Endothelial cell of umbilical vein (primary cell): ENCODE measurements around the gene TSBP1. TPM values are rescaled to one million over a fixed set of nuclear protein-coding genes. Genes with fewer than 3 reads are reported as not detected.
"Not testable (repeated sequence)": the region's sequence is repeated elsewhere in the genome, so short reads cannot be mapped to it uniquely, and the experiment has no call there.

Experiments used
- BruUV-seq: library from RNA; stranded (reverse); fragments of 400-500 nt; replicated peaks from 2 replicates; lab custom pipeline; 2021; lab: Mats Ljungman, UMichigan
- CTCF ChIA-PET: fragments of 300-600, 350-600 bp; sonication (Branson Sonifier 250); formaldehyde crosslinking; loops from one replicate; lab custom pipeline; 2021; ENCODE audit warnings: antibody characterized with exemption, inconsistent platforms; lab: Charles Lee
- POLR2A ChIA-PET: fragments of 300-600, 350-600 bp; sonication (Branson Sonifier 250); formaldehyde crosslinking; loops from one replicate; lab custom pipeline; 2021; ENCODE audit warnings: antibody characterized with exemption, inconsistent platforms; lab: Charles Lee
- DNase-seq: peaks from one replicate; pipeline ENCODE4 v3.0.0-alpha.2; 2011; ENCODE audit warnings: low read depth, low spot score
- FAIRE-seq: peaks from 2 replicates; lab custom pipeline; 2011; peaks lifted over from hg19 to GRCh38; lab: Jason Lieb, UNC
- H2AFZ ChIP-seq: 2 replicates; pipeline ENCODE4 v1.6.0; 2012; ENCODE audit warnings: low read depth, low read length, control low read depth, inconsistent platforms
- H3K27ac ChIP-seq: 2 replicates; pipeline ENCODE4 v1.5.1; 2011; ENCODE audit warnings: low read depth, mild to moderate bottlenecking, control low read depth, low read length, moderate library complexity; ENCODE audit not compliant: insufficient read depth
- H3K27me3 ChIP-seq, 2 experiments: 2 replicates each; pipeline versions ENCODE4 v1.6.0 to v1.6.1; 2011; ENCODE audit warnings: low read length in 2 of 2, mixed read lengths in 1 of 2; ENCODE audit not compliant: control insufficient read depth in 2 of 2, insufficient read depth in 2 of 2
- H3K36me3 ChIP-seq, 2 experiments: 2 replicates in 1 of 2; 3 replicates in 1 of 2; pipeline ENCODE4 v1.5.1; 2011; ENCODE audit warnings: low read length in 2 of 2, mild to moderate bottlenecking in 1 of 2, moderate library complexity in 1 of 2; ENCODE audit not compliant: control insufficient read depth in 2 of 2, insufficient read depth in 2 of 2; ENCODE audit errors: extremely low read depth in 1 of 2
- H3K4me1 ChIP-seq: 3 replicates; pipeline ENCODE4 v1.5.1; 2011; ENCODE audit warnings: mild to moderate bottlenecking, low read length; ENCODE audit not compliant: control insufficient read depth, insufficient read depth; ENCODE audit errors: extremely low read depth
- H3K4me2 ChIP-seq: 2 replicates; pipeline ENCODE4 v1.6.1; 2011; ENCODE audit warnings: low read length, control low read depth, mixed read lengths; ENCODE audit not compliant: insufficient read depth
- H3K4me3 ChIP-seq, 3 experiments: fragments of 200-600 bp in 1 of 3; sonication (generic), shearing (Covaris generic) in 1 of 3; replicated peaks in 1 of 3; 2 replicates each; pipeline ENCODE4 v1.5.1; 2011 to 2016; ENCODE audit warnings: control low read depth in 3 of 3, low read length in 3 of 3, mild to moderate bottlenecking in 2 of 3, inconsistent platforms in 1 of 3, low read depth in 1 of 3, moderate library complexity in 1 of 3; ENCODE audit not compliant: insufficient read depth in 1 of 3
- H3K79me2 ChIP-seq: 2 replicates; pipeline ENCODE4 v1.6.0; 2012; ENCODE audit warnings: low read length, inconsistent platforms; ENCODE audit not compliant: control insufficient read depth, insufficient read depth
- H3K9ac ChIP-seq: replicated peaks from 2 replicates; pipeline ENCODE3; 2011; ENCODE audit warnings: low read length, control low read depth; ENCODE audit not compliant: insufficient read depth; ENCODE audit errors: extremely low read depth
- H3K9me1 ChIP-seq: replicated peaks from 3 replicates; pipeline ENCODE4 v1.6.0; 2011; ENCODE audit warnings: mild to moderate bottlenecking, low read length; ENCODE audit not compliant: control insufficient read depth, insufficient read depth; ENCODE audit errors: extremely low read depth
- H3K9me3 ChIP-seq: replicated peaks from 2 replicates; pipeline ENCODE4 v1.5.1; 2012; ENCODE audit warnings: low read length, inconsistent platforms; ENCODE audit not compliant: control insufficient read depth, insufficient read depth
- H4K20me1 ChIP-seq: replicated peaks from 2 replicates; pipeline ENCODE3; 2011; ENCODE audit warnings: mild to moderate bottlenecking, low read length; ENCODE audit not compliant: control insufficient read depth, insufficient read depth; ENCODE audit errors: extremely low read depth
- CTCF ChIP-seq, 2 donors: IDR thresholded peaks; 1 replicate in 1 of 2; 2 replicates in 1 of 2; pipeline ENCODE4 v1.5.1; 2011; ENCODE audit warnings: low read length in 2 of 2, mild to moderate bottlenecking in 2 of 2, moderate library complexity in 2 of 2, control low read depth in 1 of 2, inconsistent platforms in 1 of 2, low read depth in 1 of 2; ENCODE audit not compliant: insufficient read depth in 1 of 2; ENCODE audit errors: extremely low read depth in 1 of 2
- EZH2 ChIP-seq: IDR thresholded peaks from 2 replicates; pipeline ENCODE4 v1.6.1; 2012; ENCODE audit warnings: borderline replicate concordance, low read depth, mild to moderate bottlenecking, moderate library complexity, low read length, inconsistent platforms; ENCODE audit not compliant: severe bottlenecking
- FOS ChIP-seq: IDR thresholded peaks from 2 replicates; pipeline ENCODE4 v1.6.1; 2011; ENCODE audit warnings: mild to moderate bottlenecking, low read length, moderate library complexity, borderline replicate concordance; ENCODE audit not compliant: insufficient read depth
- GATA2 ChIP-seq: IDR thresholded peaks from 2 replicates; pipeline ENCODE4 v1.7.0; 2011; ENCODE audit warnings: low read depth, mild to moderate bottlenecking, moderate library complexity, mixed read lengths, low read length; ENCODE audit not compliant: insufficient read length, insufficient read depth
- JUN ChIP-seq: IDR thresholded peaks from 2 replicates; pipeline ENCODE4 v1.6.1; 2011; ENCODE audit warnings: borderline replicate concordance, low read depth; ENCODE audit not compliant: insufficient read length, insufficient read depth
- MAX ChIP-seq: IDR thresholded peaks from 2 replicates; pipeline ENCODE4 v1.6.1; 2011; ENCODE audit not compliant: insufficient read depth, insufficient read length
- MYC ChIP-seq: IDR thresholded peaks from one replicate; pipeline ENCODE4 v1.6.1; 2011; ENCODE audit warnings: mild to moderate bottlenecking, low read depth, low read length
- POLR2A ChIP-seq: IDR thresholded peaks from 2 replicates; pipeline ENCODE4 v1.6.1; 2012; ENCODE audit warnings: low read depth, mild to moderate bottlenecking, control low read depth, low read length
- POLR2AphosphoS5 ChIP-seq: IDR thresholded peaks from 2 replicates; pipeline ENCODE4 v1.6.1; 2012; ENCODE audit warnings: low read depth, mild to moderate bottlenecking, control low read depth, low read length, moderate library complexity; ENCODE audit not compliant: insufficient read depth
- dilution Hi-C: fragments of 300-500 bp; cut with MboI; formaldehyde crosslinking; loops from one replicate; pipeline ENCODE4 v1.15.0; 2019; ENCODE audit warnings: low sequenced_read_pairs; ENCODE audit not compliant: extremely low pct_ligation_motif_present
- intact Hi-C: fragments of 100-400 bp; cut with micrococcal nuclease; formaldehyde crosslinking; loops from one replicate; pipeline ENCODE4 v1.10.0; 2022
- polyA plus RNA-seq, 4 experiments: library from polyadenylated mRNA; depleted of rRNA in 3 of 4; stranded (reverse) in 3 of 4; unstranded in 1 of 4; fragments of >200 nt; gene quantifications; 2 replicates each; pipeline versions ENCODE4 v1.2.1 to v1.2.3, GENCODE V29; 2011 to 2012; ENCODE audit warnings: missing spikeins in 1 of 4
- total RNA-seq: library from RNA; stranded (reverse); gene quantifications from 2 replicates; pipeline ENCODE4 v1.2.3, GENCODE V29; 2021

TSBP1 gene
- total and polyA plus RNA-seq, 2 donors (not counting 3 experiments of a cell fraction or from before 2014, with no cell fraction given), result not detected

- BruUV-seq, FAIRE-seq, H3K79me2 ChIP-seq, H3K4me1 ChIP-seq, H3K9ac ChIP-seq, CTCF ChIA-PET, H3K4me2 ChIP-seq, H3K9me1 ChIP-seq, H3K9me3 ChIP-seq, H4K20me1 ChIP-seq, DNase-seq, H3K27me3 ChIP-seq, H3K36me3 ChIP-seq, intact Hi-C loops, H2AFZ ChIP-seq, POLR2A ChIA-PET, H3K27ac ChIP-seq, H3K4me3 ChIP-seq: not testable (repeated sequence)
- dilution Hi-C loops, result loop anchor here (25.0 kb wide), 1 partner anchor 144 kb away; the partner anchor contains the start of gene BTNL2
These were observed 103.2 kb downstream of the TSBP1 start for GRCh38 chr6:32268459-32268858.

- Histone ChIP-seq H3K9me1 (no peaks in the 10 kb centered on the region), H3K27ac (no peak overlapping the region), H3K27me3 (no peaks in the 10 kb centered on the region), H2AFZ (no peak overlapping the region), H4K20me1 (no peaks in the 10 kb centered on the region), H3K9ac (no peak overlapping the region), H3K4me2 (no peak overlapping the region), H3K4me3 (no peak overlapping the region), H3K4me1 (no peaks in the 10 kb centered on the region), H3K9me3 (no peaks in the 10 kb centered on the region), H3K36me3 (no peaks in the 10 kb centered on the region), H3K79me2 (no peaks in the 10 kb centered on the region)
- no TSS peak for BruUV-seq
- intact Hi-C loops, result no loop called here
- dilution Hi-C loops, result loop anchor here (25.0 kb wide), 1 partner anchor 145 kb away; the partner anchor contains the start of gene BTNL2
- TF ChIP-seq POLR2A, result no peak
- TF ChIP-seq CTCF (IDR thresholded peaks at IDR 0.05; ENCODE audit: extremely low read depth in 1 of 2, insufficient read depth in 1 of 2, low read depth in 1 of 2, low read length in 2 of 2), result no peak
- no peak for TF ChIP-seq EZH2
- TF ChIP-seq GATA2, result no peak
- TF ChIP-seq MAX, result no peak
- TF ChIP-seq FOS, result no peak
- no peak for TF ChIP-seq JUN
- TF ChIP-seq POLR2AphosphoS5, result no peak
- no peak for TF ChIP-seq MYC
- no peak for DNase-seq
- POLR2A ChIA-PET, result interaction anchor here (0.6 kb wide), 1 partner anchor 139 kb away, joined by 3 read pairs; the partner anchor contains the start of gene ATF6B
- FAIRE-seq, result no peak
- CTCF ChIA-PET, result interaction anchor here (1.5 kb wide), 1 partner anchor 30 kb away, joined by 3 read pairs; no protein-coding TSS in a partner anchor
These were observed 104.7 kb downstream of the TSBP1 start for GRCh38 chr6:32267035-32267434.

- CTCF ChIA-PET, result not testable (repeated sequence)
These were observed 114.4 kb downstream of the TSBP1 start for GRCh38 chr6:32257262-32257661.

More at GRCh38 chr6:32257262-32257661, 114.4 kb downstream of the TSBP1 start:
- DNase-seq, H3K27me3 ChIP-seq, H4K20me1 ChIP-seq, H3K4me2 ChIP-seq, H3K9me3 ChIP-seq, H3K79me2 ChIP-seq, H3K36me3 ChIP-seq, H3K27ac ChIP-seq, BruUV-seq, POLR2A ChIA-PET, H3K9me1 ChIP-seq, H3K4me3 ChIP-seq, H2AFZ ChIP-seq, H3K9ac ChIP-seq, FAIRE-seq: not testable (repeated sequence)
- dilution Hi-C loops, result loop anchor here (25.0 kb wide), 1 partner anchor 155 kb away; the partner anchor contains the start of gene BTNL2
- intact Hi-C loops, result loop anchor here (5.0 kb wide), 1 partner anchor 95 kb away; no protein-coding TSS in a partner anchor
- H3K4me1 ChIP-seq, result peaks cover 27% of the 10 kb centered on the region
